Mucosa of stomach (tissue), 1 donor: ENCODE measurements around the gene CNTNAP5.

Source experiments
- H3K27me3 ChIP-seq: one replicate; pipeline ENCODE4 v1.7.0; 2013; ENCODE audit warnings: mild to moderate bottlenecking, low read length; ENCODE audit not compliant: control insufficient read depth, insufficient read depth
- H3K36me3 ChIP-seq: one replicate; pipeline ENCODE4 v1.7.0; 2013; ENCODE audit warnings: low read length; ENCODE audit not compliant: control insufficient read depth, insufficient read depth
- H3K4me1 ChIP-seq: one replicate; pipeline ENCODE4 v1.7.0; 2013; ENCODE audit warnings: mild to moderate bottlenecking, low read length; ENCODE audit not compliant: control insufficient read depth, insufficient read depth
- H3K4me3 ChIP-seq: one replicate; pipeline ENCODE4 v1.7.0; 2013; ENCODE audit warnings: low read length
- H3K9ac ChIP-seq: one replicate; pipeline ENCODE4 v1.7.0; 2013; ENCODE audit warnings: mild to moderate bottlenecking, low read length, moderate library complexity
- H3K9me3 ChIP-seq: one replicate; pipeline ENCODE4 v1.7.0; 2013; ENCODE audit warnings: mild to moderate bottlenecking, low read length, moderate library complexity; ENCODE audit not compliant: control insufficient read depth
- donor health status: Pancreatic carcinoma.

Gene CNTNAP5

GRCh38 chr2:124883595-124883994, 858.5 kb downstream of the CNTNAP5 start:
- no peaks in the 10 kb centered on the region for H3K9me3 ChIP-seq
- no peaks in the 10 kb centered on the region for H3K36me3 ChIP-seq
- H3K4me3 ChIP-seq, result no peak overlapping the region
- no peak overlapping the region for H3K9ac ChIP-seq
- no peaks in the 10 kb centered on the region for H3K4me1 ChIP-seq
- H3K27me3 ChIP-seq, result no peaks in the 10 kb centered on the region

GRCh38 chr2:124884315-124884714, 859.2 kb downstream of the CNTNAP5 start:
- H3K9ac ChIP-seq, result no peak overlapping the region

GRCh38 chr2:124886216-124886615, 861.1 kb downstream of the CNTNAP5 start:
- no peaks in the 10 kb centered on the region for H3K36me3 ChIP-seq
- no peaks in the 10 kb centered on the region for H3K27me3 ChIP-seq
- no peaks in the 10 kb centered on the region for H3K4me1 ChIP-seq
- H3K9ac ChIP-seq, result no peak overlapping the region
- H3K9me3 ChIP-seq, result no peaks in the 10 kb centered on the region
- no peak overlapping the region for H3K4me3 ChIP-seq

More at GRCh38 chr2:124884315-124884714, 859.2 kb downstream of the CNTNAP5 start:
- H3K9me3 ChIP-seq, result no peaks in the 10 kb centered on the region
- H3K4me1 ChIP-seq, result no peaks in the 10 kb centered on the region
- no peak overlapping the region for H3K4me3 ChIP-seq
- H3K27me3 ChIP-seq, result no peaks in the 10 kb centered on the region
- no peaks in the 10 kb centered on the region for H3K36me3 ChIP-seq

GRCh38 chr2:124887466-124887865, 862.4 kb downstream of the CNTNAP5 start:
- Histone ChIP-seq H3K4me1 (no peaks in the 10 kb centered on the region), H3K36me3 (no peaks in the 10 kb centered on the region), H3K9ac (no peak overlapping the region), H3K9me3 (no peaks in the 10 kb centered on the region), H3K4me3 (no peak overlapping the region), H3K27me3 (no peaks in the 10 kb centered on the region)

DNA sequence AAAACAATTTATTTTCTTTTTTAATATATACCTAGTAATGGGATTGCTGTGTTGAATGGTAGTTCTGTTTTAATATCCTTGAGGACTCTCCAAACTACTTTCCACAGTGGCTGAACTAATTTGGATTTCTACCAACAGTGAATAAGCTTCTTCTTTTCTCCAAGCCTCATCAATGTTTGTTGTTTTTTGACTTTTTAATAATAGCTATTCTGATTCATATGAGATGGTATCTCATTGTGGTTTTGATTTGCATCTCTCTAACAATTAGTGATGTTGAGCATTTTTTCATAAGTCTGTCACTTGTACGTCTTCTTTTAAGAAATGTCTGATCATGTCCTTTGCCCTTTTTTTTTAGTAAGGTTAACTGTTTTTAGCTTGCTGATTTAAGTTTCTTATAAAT, 863.3 kb downstream of the CNTNAP5 start:
- Histone ChIP-seq H3K9me3 (no peaks in the 10 kb centered on the region), H3K27me3 (no peaks in the 10 kb centered on the region), H3K36me3 (no peaks in the 10 kb centered on the region), H3K4me3 (no peak overlapping the region), H3K4me1 (no peaks in the 10 kb centered on the region), H3K9ac (no peak overlapping the region)

DNA sequence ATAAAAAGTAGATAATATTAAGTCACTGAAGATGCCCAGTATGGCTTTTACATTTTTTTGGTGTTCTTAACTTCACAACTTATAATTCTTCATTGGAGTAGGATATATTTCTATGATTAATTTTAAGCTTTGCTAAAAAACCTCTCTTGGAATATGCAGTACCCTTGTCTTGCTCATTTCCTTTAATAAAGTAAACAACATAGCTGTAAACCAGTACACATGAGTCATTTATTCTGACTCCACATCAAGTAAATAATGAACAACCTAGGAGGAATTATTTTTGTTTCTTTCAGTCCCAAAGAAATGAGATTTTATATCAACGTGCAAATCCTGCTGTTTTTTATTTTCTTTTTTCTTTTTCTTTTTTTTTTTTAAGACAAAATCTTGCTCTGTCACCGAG, 869.1 kb downstream of the CNTNAP5 start:
- Histone ChIP-seq H3K9me3 (no peaks in the 10 kb centered on the region), H3K27me3 (no peaks in the 10 kb centered on the region), H3K36me3 (no peaks in the 10 kb centered on the region), H3K9ac (no peak overlapping the region), H3K4me1 (no peaks in the 10 kb centered on the region), H3K4me3 (no peak overlapping the region)

DNA sequence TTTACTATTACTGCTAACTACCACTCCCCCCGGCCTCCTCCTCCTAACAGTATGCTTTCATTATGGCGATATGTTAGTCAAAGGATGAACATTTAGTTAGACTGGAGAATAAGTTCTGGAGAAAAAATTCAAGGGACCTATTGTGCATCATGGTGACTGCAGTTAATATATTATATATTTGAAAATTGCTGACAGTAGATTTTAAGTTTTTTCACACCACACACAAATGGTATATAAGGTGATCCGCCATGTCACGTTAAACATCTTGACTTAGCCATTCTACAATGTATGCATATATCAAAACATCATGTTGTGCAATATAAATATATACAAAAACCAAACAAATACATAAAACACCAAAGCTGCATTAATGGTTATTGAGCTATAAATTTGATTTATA, 873.7 kb downstream of the CNTNAP5 start:
- no peak overlapping the region for H3K9ac ChIP-seq
- H3K27me3 ChIP-seq, result no peaks in the 10 kb centered on the region
- H3K4me3 ChIP-seq, result no peak overlapping the region
- H3K4me1 ChIP-seq, result no peaks in the 10 kb centered on the region
- H3K36me3 ChIP-seq, result no peaks in the 10 kb centered on the region
- H3K9me3 ChIP-seq, result no peaks in the 10 kb centered on the region

GRCh38 chr2:124908411-124908810, 883.3 kb downstream of the CNTNAP5 start:
- Histone ChIP-seq H3K27me3 (no peaks in the 10 kb centered on the region), H3K4me1 (no peaks in the 10 kb centered on the region), H3K36me3 (no peaks in the 10 kb centered on the region), H3K9ac (no peak overlapping the region), H3K9me3 (no peaks in the 10 kb centered on the region), H3K4me3 (no peak overlapping the region)

GRCh38 chr2:124911560-124911959, 886.5 kb downstream of the CNTNAP5 start:
- Histone ChIP-seq H3K36me3 (no peaks in the 10 kb centered on the region), H3K4me3 (no peak overlapping the region), H3K4me1 (no peaks in the 10 kb centered on the region), H3K9me3 (no peaks in the 10 kb centered on the region), H3K9ac (no peak overlapping the region), H3K27me3 (no peaks in the 10 kb centered on the region)

DNA sequence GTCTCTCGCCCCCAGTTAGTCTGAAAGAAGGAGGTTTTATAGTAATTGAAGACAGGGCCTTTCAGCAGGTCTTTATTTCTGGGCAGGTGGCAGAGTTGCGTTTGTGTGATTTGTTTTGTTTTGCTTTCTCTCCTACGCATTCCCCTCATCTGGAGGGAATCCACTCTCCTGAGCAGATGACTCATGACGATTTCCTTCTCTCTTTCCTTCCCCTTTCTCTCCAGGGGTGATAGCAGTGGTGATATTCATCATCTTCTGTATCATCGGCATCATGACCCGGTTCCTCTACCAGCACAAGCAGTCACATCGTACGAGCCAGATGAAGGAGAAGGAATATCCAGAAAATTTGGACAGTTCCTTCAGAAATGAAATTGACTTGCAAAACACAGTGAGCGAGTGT, 888.8 kb downstream of the CNTNAP5 start:
- H3K4me3 ChIP-seq, result no peak overlapping the region
- no peaks in the 10 kb centered on the region for H3K27me3 ChIP-seq
- H3K36me3 ChIP-seq, result no peaks in the 10 kb centered on the region
- no peak overlapping the region for H3K9ac ChIP-seq
- H3K9me3 ChIP-seq, result no peaks in the 10 kb centered on the region
- no peaks in the 10 kb centered on the region for H3K4me1 ChIP-seq

DNA sequence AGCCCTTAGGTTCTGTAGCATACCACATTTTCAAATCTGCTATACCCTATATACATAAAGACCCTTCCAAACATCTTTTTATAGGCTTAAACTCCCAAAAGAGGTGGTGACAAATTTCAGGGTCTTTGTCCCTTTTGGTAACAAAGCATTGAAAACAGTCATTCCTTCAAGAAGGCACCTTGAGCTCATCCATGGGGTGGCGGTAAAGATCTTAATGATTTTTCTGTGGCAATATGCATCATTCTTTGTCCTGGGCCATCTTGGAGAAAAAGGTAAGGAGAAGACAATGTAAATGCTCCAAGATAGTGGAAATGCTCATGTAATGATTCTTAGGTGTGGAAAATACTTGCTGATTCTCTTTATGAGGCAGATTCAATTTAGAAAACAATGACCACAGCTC, 890.5 kb downstream of the CNTNAP5 start:
- Histone ChIP-seq H3K9ac (no peak overlapping the region), H3K36me3 (no peaks in the 10 kb centered on the region), H3K27me3 (no peaks in the 10 kb centered on the region), H3K4me3 (no peak overlapping the region), H3K4me1 (no peaks in the 10 kb centered on the region), H3K9me3 (no peaks in the 10 kb centered on the region)

- Histone ChIP-seq H3K27me3 (no peaks in the 10 kb centered on the region), H3K4me3 (no peak overlapping the region), H3K9me3 (no peaks in the 10 kb centered on the region), H3K9ac (no peak overlapping the region), H3K36me3 (no peaks in the 10 kb centered on the region), H3K4me1 (no peaks in the 10 kb centered on the region)
These were observed 894.2 kb downstream of the CNTNAP5 start for GRCh38 chr2:124919296-124919695.

- Histone ChIP-seq H3K36me3 (no peaks in the 10 kb centered on the region), H3K27me3 (no peaks in the 10 kb centered on the region), H3K4me3 (no peak overlapping the region), H3K9ac (no peak overlapping the region), H3K4me1 (no peaks in the 10 kb centered on the region), H3K9me3 (no peaks in the 10 kb centered on the region)
These were observed 895.4 kb downstream of the CNTNAP5 start for GRCh38 chr2:124920448-124920847.
